ENCODE results near the gene ARHGAP29.

Gene ARHGAP29

DNA sequence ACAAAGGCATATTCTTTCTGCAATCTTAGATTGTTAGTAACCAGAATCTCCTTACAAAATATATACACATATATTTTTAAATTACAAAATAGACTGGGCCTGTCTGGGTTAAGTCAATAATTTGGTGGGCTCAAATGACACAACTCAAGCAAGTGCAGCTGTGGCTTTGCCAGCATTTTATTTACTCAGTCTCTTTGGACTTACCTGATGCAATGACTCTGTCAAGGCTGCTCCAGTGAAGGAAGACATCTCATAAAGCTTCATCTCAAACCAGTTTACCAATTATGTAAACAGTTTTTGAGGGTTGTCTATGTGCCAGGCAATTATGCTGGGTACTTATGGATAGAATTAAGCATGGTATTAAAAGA, 93.6 kb downstream of the ARHGAP29 start:
- Histone ChIP-seq H3K9me3 (no peaks in the 10 kb centered on the region), H3K27me3 (peaks cover 5% of the 10 kb centered on the region), H3K4me1 (ENCODE audit: control insufficient read depth in 1 of 2, insufficient read depth in 1 of 2, low read depth in 1 of 2, low read length in 1 of 2) (no peaks in the 10 kb centered on the region), H3K36me3 (no peaks in the 10 kb centered on the region), H3K27ac (no peak overlapping the region), H3K4me3 (ENCODE audit: low read depth in 1 of 2, low read length in 1 of 2) (no peak overlapping the region)
- TF ChIP-seq, protein P1, sequence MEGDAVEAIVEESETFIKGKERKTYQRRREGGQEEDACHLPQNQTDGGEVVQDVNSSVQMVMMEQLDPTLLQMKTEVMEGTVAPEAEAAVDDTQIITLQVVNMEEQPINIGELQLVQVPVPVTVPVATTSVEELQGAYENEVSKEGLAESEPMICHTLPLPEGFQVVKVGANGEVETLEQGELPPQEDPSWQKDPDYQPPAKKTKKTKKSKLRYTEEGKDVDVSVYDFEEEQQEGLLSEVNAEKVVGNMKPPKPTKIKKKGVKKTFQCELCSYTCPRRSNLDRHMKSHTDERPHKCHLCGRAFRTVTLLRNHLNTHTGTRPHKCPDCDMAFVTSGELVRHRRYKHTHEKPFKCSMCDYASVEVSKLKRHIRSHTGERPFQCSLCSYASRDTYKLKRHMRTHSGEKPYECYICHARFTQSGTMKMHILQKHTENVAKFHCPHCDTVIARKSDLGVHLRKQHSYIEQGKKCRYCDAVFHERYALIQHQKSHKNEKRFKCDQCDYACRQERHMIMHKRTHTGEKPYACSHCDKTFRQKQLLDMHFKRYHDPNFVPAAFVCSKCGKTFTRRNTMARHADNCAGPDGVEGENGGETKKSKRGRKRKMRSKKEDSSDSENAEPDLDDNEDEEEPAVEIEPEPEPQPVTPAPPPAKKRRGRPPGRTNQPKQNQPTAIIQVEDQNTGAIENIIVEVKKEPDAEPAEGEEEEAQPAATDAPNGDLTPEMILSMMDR (IDR thresholded peaks at IDR 0.05): no peak

DNA sequence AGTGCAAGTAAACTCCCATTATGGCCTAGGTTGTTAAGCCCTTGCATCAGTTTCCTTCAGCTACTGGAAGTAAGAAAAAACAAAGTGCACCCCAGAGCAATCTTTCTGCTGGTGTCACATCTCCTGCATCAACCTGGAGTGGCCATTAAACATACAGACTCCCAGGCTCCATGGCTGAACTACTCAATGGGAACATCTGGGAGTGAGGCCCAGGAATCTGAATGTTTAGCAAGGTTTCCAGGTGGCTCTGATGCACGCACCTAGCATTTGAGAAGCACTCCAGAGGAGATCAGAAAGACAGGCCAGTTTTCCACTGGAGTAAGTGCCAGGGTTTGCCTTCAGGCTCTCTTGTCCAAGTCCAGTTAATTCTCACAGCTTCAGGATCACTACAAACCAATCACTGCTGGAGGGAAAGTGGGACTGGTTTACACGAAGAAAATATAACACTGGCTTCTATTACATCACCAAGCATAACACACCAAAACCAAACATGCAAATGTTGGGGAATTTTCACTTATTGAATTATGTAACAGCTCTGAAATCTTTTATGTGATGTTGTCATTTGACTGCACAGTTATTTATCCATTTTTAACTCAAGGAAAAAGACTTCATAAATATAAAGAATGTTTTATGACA, 94.1 kb downstream of the ARHGAP29 start:
- no peaks in the 10 kb centered on the region for H3K9me3 ChIP-seq
- TF ChIP-seq, protein P1 (IDR thresholded peaks at IDR 0.05): no peak

DNA sequence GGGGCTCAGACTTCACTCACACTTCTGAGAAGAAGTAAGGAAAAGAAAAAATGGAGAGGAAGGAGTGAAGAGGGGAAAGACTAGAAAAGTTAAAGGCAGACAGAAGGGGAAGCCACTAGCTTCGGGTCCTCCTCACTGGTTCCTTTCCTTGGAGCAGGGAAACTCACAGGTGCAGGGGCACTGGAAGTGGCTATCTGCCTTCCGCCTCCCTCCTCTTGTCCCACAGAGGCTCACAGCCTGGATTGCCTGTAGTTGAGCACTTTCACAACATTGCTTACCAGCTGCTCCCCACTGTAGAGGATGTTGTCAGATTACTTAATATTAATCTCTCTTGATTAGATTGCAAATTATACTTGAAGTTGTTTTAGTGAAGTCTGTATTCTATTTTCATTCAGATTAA, 94.8 kb downstream of the ARHGAP29 start:
- H3K9me3 ChIP-seq: no peaks in the 10 kb centered on the region
- H3K27ac ChIP-seq: no peak overlapping the region
- no peak overlapping the region for H3K4me3 ChIP-seq (ENCODE audit: low read depth in 1 of 2, low read length in 1 of 2)
- TF ChIP-seq, protein P1 (IDR thresholded peaks at IDR 0.05): no peak
- no peaks in the 10 kb centered on the region for H3K36me3 ChIP-seq
- no peaks in the 10 kb centered on the region for H3K4me1 ChIP-seq (ENCODE audit: control insufficient read depth in 1 of 2, insufficient read depth in 1 of 2, low read depth in 1 of 2, low read length in 1 of 2)
- H3K27me3 ChIP-seq: peaks cover 5% of the 10 kb centered on the region

More for the DNA sequence above, 94.1 kb downstream of the ARHGAP29 start:
- Histone ChIP-seq H3K4me1 (ENCODE audit: control insufficient read depth in 1 of 2, insufficient read depth in 1 of 2, low read depth in 1 of 2, low read length in 1 of 2) (no peaks in the 10 kb centered on the region), H3K4me3 (ENCODE audit: low read depth in 1 of 2, low read length in 1 of 2) (no peak overlapping the region), H3K27ac (no peak overlapping the region), H3K27me3 (peaks cover 5% of the 10 kb centered on the region), H3K36me3 (no peaks in the 10 kb centered on the region)

DNA sequence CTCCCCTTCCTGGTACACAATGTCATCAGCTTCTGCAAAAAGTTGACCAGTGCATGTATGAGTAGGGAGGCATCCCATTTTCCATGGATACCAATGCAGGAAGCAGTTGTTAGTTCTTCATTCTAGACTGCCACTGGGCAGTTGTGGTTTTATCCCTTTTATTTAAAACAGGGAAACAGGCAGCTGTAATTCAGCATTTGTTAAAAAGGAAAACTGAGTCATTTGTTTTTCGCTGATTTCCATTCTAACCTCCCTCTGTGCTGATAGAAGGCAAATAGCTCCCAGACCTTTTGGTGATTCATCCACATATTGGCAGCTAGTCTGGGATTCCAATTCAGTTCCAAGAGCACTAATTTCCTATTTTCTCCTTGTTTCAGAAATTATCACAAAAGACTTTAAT, 95.4 kb downstream of the ARHGAP29 start:
- H3K27ac ChIP-seq: no peak overlapping the region
- no peaks in the 10 kb centered on the region for H3K36me3 ChIP-seq
- TF ChIP-seq, protein P1 (IDR thresholded peaks at IDR 0.05): no peak
- no peaks in the 10 kb centered on the region for H3K9me3 ChIP-seq
- peaks cover 5% of the 10 kb centered on the region for H3K27me3 ChIP-seq
- H3K4me1 ChIP-seq (ENCODE audit: control insufficient read depth in 1 of 2, insufficient read depth in 1 of 2, low read depth in 1 of 2, low read length in 1 of 2): no peaks in the 10 kb centered on the region
- H3K4me3 ChIP-seq (ENCODE audit: low read depth in 1 of 2, low read length in 1 of 2): no peak overlapping the region

DNA sequence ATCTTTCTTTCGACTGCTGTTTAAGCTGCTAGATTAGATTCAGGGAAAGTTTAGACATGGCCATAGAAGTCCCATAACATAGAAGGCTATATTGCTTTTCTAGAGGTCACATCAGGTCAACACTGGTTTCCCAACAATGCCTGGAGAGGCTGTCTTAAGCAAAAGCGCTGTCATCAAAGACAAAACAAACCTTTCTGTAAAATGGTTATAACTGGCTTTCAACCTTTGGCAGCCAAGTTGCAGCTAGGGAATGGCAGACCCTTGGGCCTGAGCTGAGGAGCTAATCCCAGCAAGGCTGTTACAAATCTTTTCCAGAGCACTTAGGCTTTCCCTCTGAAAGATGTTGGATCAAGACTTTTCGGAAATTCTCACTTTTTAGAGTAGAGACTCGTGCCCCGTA, 105.3 kb downstream of the ARHGAP29 start:
- H3K4me3 ChIP-seq (ENCODE audit: low read depth in 1 of 2, low read length in 1 of 2): no peak overlapping the region
- no peak overlapping the region for H3K27ac ChIP-seq
- peaks cover 14% of the 10 kb centered on the region for H3K27me3 ChIP-seq
- TF ChIP-seq, protein P1 (IDR thresholded peaks at IDR 0.05): no peak
- H3K9me3 ChIP-seq: no peaks in the 10 kb centered on the region
- no peaks in the 10 kb centered on the region for H3K4me1 ChIP-seq (ENCODE audit: control insufficient read depth in 1 of 2, insufficient read depth in 1 of 2, low read depth in 1 of 2, low read length in 1 of 2)
- H3K36me3 ChIP-seq: no peaks in the 10 kb centered on the region
